Coronary artery (tissue), 2 donors: ENCODE measurements around the gene CBLB.

Experiments used
- DNase-seq: peaks from one replicate; pipeline ENCODE4 v3.0.0-alpha.2; 2017; ENCODE audit warnings: low spot score
- H3K27ac ChIP-seq, 2 donors: fragments of 200-600 bp; sonication (generic); one replicate each; pipeline ENCODE4 v1.5.1; 2016 to 2019
- H3K4me3 ChIP-seq: fragments of 200-600 bp; sonication (generic); 2 replicates; pipeline ENCODE4 v1.5.1; 2016; ENCODE audit warnings: mild to moderate bottlenecking, moderate library complexity
- TF ChIP-seq, protein P1 (sequence below): fragments of 200-600 bp; sonication (generic); IDR thresholded peaks from one replicate; pipeline ENCODE4 v1.5.1; 2019; ENCODE audit warnings: antibody characterized with exemption

CBLB gene

GRCh38 chr3:105868742-105869530 lies at the start of gene CBLB:
CBLB (minus strand) TSS chr3:105869012; CDS start chr3:105867577, 1,435 bp downstream.
- Histone ChIP-seq H3K27ac (peak within 1 kb of the TSS; percentile 98 to 99), H3K4me3 (peak within 1 kb of the TSS; percentile 91)
- DNase-seq: peak; percentile 98
- TF ChIP-seq, protein P1, sequence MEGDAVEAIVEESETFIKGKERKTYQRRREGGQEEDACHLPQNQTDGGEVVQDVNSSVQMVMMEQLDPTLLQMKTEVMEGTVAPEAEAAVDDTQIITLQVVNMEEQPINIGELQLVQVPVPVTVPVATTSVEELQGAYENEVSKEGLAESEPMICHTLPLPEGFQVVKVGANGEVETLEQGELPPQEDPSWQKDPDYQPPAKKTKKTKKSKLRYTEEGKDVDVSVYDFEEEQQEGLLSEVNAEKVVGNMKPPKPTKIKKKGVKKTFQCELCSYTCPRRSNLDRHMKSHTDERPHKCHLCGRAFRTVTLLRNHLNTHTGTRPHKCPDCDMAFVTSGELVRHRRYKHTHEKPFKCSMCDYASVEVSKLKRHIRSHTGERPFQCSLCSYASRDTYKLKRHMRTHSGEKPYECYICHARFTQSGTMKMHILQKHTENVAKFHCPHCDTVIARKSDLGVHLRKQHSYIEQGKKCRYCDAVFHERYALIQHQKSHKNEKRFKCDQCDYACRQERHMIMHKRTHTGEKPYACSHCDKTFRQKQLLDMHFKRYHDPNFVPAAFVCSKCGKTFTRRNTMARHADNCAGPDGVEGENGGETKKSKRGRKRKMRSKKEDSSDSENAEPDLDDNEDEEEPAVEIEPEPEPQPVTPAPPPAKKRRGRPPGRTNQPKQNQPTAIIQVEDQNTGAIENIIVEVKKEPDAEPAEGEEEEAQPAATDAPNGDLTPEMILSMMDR: no peak

DNA sequence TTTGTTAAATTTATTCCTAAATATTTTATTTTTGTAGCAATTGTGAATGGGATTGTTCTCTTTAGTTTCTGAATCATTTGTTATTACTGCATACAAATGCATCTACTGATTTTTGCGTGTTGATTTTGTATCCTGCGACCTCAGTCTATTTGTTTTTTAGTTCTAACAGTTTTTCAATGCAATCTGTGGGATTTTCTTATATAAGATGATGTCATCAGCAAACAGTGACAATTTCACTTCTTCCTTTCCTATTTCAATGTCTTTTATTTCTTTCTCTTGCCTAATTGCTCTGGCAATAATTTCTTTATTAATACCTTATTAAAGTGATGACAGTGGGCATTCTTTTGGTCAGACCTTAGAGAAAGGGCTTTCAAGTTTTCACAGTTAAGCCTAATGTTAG lies 48.0 kb upstream of the CBLB start:
- TF ChIP-seq, protein P1: no peak

DNA sequence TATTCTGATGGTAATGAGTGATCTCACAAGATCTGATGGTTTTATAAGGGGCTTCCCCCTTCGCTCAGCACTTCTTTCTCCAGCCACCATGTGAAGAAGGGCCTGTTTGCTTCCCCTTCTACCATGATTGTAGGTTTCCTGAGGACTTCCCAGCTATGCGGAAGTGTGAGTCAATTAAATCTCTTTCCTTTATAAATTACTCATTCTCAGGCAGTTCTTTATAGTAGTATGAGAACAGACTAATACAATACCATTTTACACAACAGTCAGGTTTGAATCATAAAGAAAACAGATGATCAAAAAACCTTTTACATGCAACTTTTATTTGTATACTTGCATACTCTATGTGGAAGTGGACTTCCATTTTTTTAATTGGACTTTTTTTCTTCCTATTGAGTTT lies 46.7 kb upstream of the CBLB start:
- TF ChIP-seq, protein P1: no peak
- no peak overlapping the region for H3K4me3 ChIP-seq
- no peak overlapping the region for H3K27ac ChIP-seq
- no peak for DNase-seq

More for the DNA sequence above, 48.0 kb upstream of the CBLB start:
- DNase-seq: no peak
- Histone ChIP-seq H3K27ac (no peak overlapping the region), H3K4me3 (no peak overlapping the region)

DNA sequence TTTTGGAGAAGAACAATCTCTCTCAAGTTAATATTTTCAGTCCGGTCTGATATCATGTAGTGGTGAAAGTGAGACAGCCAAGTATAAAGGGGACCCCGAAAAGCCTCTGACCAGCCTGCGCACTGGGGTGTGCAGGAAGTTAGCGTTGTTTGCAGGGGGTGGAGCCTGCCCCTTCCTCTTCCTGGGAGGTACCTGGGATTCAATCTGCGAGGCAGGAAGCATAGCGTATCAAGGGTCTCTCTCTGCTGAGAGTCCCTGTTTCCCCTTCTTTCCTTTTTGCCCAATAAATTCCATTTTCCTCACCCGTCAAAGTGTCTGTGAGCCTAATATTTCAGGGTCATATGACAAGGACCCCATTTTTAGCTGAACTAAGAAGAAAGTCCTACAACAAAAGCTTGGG lies 44.8 kb upstream of the CBLB start:
- H3K27ac ChIP-seq: no peak overlapping the region
- TF ChIP-seq, protein P1: no peak
- no peak for DNase-seq

GRCh38 chr3:105912891-105913290 lies 44.1 kb upstream of the CBLB start:
- Histone ChIP-seq H3K4me3 (no peak overlapping the region), H3K27ac (no peak overlapping the region)
- TF ChIP-seq, protein P1: no peak
- no peak for DNase-seq

More for the DNA sequence above, 44.8 kb upstream of the CBLB start:
- H3K4me3 ChIP-seq: no peak overlapping the region

- TF ChIP-seq, protein P1: no peak
- H3K27ac ChIP-seq: no peak overlapping the region
- no peak overlapping the region for H3K4me3 ChIP-seq
- DNase-seq: no peak
Measured at GRCh38 chr3:105911496-105911895, 42.7 kb upstream of the CBLB start.

DNA sequence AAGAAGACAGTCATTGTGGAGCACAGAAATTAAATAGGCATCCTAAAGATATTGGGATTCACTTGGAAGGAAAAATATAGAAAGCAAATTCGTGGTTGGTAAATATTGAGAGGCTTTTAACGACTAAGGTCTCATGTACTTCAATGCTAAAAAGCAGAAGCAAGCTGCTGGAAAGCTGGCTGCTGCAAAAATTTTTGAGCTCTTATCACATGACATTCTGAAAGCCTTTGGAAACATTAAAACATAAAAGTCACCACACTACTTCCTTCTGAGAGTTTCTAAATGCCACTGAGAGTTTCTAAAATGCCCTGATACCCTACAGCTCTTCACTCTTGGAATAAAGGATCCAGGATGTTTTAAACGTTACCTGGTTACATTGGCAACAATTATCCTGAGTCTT lies 39.0 kb upstream of the CBLB start:
- TF ChIP-seq, protein P1: no peak
- peak overlapping the region; percentile 69 to 81 for H3K27ac ChIP-seq
- DNase-seq: no peak

More for the DNA sequence above, 39.0 kb upstream of the CBLB start:
- no peak overlapping the region for H3K4me3 ChIP-seq
